Epidermal melanocyte (primary cell): ENCODE measurements around the gene TYW1B.
"Not testable (repeated sequence)": the region's sequence is repeated elsewhere in the genome, so short reads cannot be mapped to it uniquely, and the experiment has no call there.

Source experiments
- DNase-seq: peaks from one replicate; pipeline ENCODE4 v3.0.0; 2011; ENCODE audit warnings: low spot score; ENCODE audit not compliant: insufficient read length

The TYW1B gene

DNA sequence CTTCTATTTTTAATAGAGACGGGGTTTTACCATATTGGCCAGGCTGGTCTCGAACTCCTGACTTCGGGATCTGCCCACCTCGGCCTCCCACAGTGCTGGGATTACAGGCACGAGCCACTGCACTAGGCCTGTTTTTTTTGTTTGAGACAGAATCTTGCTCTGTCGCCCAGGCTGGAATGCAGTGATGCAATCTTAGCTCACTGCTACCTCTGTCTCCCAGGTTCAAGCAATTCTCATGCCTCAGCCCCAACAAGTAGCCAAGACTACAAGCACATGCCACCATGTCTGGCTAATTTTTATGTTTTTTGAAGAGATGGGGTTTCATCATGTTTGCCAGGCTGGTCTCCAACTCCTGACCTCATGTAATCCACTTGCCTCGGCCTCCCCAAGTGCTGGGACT is 73.7 kb downstream of the TYW1B start:
- no peak for DNase-seq

DNA sequence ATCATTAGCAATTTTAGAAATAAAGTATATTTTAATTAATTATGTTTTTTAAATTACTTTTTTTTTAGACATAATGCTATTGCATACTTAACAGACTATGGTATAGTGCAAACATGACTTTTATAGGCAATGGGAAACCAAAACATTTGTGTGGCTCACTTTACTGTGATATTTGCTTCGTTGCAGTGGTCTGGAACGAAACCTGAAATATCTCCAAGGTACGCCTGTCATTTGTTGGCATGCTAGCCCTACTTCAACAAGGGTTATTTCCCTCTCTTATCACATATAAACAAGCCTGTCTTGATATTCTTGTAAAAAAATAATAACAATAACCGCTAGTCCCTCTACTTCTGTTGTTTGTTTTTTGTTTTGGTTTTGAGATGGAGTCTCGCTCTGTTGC is 74.2 kb downstream of the TYW1B start:
- no peak for DNase-seq

DNA sequence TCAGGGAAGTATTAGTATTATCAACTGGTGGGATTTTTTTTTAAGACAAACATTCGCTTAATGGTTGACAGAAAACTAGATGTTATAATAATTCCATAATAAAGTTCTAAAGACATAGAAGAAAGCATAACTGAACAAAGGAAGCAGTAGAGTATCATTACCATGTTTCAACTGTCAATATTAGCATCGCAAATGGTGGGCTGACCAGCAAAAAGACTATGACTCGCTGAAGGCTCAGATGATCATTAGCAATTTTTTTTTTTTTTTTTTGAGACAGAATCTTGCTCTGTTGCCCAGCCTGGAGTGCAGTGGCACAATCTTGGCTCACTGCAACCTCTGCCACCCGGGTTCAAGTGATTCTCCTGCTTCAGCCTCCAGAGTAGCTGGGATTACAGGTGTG is 74.8 kb downstream of the TYW1B start:
- not testable (repeated sequence) for DNase-seq

DNA sequence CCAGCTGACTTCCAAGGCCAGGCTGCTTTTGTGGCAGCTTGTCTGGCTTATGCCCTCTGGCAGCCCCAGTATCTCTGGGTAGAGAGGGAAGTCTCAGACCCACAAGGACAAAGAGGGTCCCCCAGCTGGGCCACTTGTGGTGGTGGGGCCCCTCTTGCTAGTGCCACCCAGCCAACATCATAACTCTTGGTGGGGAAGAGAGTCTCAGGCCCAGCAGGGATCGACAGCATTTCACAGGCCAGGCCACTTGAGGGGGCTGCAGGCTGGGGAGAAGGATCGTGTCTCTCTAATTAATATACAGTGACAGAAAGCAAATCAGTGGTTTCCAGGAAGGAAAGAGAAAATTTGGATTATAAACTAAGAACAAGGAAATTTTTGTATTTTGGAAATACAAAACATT is 76.0 kb downstream of the TYW1B start:
- DNase-seq: no peak

DNA sequence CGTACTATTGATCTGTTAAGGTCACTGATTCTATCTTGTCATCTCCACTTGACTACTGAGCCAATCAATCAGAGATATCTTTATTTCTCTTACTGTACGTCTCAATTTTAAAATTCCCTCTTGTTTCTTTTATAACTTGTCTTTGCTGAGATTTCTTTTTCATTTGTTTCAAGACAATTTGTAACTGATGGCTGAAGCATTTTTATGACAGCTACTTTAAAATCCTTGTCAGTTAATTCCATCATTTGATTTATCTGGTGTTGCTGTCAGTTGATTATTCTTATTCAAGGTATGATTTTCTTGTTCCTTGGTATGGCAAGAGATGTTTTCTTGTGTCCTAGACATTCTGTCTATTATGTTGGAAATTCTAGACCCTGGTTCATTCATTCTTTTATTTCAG is 76.6 kb downstream of the TYW1B start:
- DNase-seq: peak; percentile 13

DNA sequence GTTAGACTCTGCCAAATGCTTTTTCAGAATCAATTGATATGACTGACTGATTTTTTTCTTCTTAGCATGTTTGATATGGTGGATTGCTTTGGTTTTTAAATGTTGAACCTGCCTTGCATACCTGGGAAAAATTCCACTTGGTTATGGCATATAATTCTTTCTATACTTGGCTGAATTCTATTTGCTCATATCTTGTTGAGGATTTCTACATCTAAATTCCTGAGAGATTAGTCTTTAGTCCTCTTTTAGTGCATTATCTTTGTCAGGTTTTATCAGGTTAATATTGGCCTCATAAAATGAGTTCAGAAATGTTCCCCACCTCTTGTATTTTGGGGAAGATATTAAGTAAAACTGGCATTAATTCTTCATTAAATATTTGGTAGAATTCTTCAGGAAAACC is 79.4 kb downstream of the TYW1B start:
- DNase-seq: not testable (repeated sequence)

DNA sequence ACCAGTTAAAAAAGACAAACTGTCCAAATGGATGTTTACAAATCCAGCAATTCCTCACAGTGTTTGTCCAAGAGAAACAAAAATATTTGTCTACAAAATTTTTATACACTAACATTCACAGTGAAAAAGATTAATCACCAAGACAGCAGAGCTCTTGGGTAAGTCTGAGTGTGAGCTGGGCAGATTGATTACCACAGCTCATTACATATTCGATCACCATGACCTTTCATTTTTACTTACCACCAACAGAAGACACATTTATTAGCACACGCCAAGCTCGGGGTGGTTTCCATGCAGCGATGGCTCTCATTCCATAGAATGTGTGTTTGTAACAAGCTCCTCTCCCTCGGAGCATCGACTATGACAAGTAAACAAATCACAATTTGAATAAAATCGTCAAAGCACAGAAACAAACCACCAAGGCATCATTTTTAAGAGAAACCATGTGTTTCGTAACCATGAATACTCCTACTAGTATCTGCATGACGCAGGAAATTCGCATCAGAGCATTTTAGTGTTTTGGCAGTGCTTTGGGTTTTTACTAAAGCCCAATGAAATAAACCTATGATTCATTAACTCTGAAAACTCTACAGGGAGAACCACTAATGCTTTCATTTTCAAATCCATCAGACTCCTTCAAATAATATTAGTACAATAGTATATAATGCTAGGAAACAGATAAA is 83.6 kb downstream of the TYW1B start:
- DNase-seq: not testable (repeated sequence)

DNA sequence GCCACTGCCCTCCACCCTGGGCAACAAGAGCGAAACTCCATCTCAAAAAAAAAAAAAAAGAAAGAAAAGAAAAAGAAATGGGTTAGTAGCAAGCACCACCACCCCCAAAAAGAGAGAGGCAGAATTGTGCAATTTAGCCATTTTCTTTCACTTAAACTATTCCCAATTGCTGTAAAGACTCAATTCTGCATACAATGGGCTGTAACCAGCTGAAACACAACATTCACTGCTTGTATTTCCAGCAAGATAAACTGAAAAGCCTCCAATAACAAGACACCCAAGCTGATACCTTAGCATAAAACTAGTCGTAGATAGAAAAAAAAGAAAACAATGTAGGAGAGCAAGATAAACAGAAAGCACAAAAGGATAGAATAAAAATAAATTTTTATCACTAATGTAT is 84.2 kb downstream of the TYW1B start:
- DNase-seq: not testable (repeated sequence)

DNA sequence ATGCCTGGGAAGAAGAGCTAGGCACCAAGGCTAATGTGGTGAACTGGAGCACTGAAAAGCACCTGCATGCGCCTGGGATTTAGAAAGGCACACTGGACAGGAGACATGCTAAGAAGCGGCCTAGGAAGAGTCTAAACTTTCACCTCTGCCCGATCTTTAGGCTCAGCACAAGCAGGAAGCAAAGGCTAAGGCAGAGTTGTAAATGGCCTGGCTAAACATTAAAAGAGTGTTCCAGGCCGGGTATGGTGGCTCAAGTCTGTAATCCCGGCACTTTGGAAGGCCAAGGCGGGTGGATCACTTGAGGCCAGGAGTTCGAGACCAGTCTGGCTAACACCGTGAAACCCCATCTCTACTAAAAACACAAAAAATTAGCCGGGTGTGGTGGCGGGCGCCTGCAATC is 88.3 kb downstream of the TYW1B start:
- not testable (repeated sequence) for DNase-seq

DNA sequence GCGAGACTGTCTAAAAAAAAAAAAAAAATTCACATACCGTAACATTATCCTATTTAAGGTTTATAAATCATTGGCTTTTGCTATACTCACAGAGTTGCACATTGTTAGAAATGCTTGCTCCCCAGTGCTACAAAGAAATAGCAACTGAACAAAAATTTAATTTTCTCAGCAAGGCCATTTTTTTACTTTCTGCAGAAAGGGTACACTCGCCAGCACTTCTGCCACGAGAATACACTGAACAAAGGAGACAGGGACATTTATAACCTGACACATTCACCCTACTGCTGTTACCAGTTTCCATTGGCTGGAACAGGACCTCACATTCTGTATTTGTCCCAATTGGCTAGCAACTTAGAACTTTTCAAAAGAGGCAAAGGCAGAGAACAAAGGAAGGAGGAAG is 92.1 kb downstream of the TYW1B start:
- not testable (repeated sequence) for DNase-seq

DNA sequence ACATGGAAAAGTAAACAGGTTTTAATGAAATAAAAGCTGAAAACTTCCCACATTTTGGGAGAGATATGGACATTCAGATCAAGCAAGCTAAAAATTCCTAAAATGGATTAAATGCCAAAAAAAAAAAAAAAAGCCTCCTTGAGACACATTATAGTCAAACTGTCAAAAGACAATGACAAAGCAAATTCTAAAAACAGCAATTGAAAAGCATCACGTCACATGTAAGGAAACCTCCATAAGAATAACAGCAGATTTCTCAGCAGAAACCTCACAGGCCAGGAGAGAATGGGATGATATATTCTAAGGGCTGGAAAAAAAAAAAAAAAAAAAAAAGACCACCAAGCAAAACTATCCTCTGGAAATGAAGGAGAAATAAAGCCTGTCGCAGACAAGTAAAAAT is 97.2 kb downstream of the TYW1B start:
- not testable (repeated sequence) for DNase-seq

DNA sequence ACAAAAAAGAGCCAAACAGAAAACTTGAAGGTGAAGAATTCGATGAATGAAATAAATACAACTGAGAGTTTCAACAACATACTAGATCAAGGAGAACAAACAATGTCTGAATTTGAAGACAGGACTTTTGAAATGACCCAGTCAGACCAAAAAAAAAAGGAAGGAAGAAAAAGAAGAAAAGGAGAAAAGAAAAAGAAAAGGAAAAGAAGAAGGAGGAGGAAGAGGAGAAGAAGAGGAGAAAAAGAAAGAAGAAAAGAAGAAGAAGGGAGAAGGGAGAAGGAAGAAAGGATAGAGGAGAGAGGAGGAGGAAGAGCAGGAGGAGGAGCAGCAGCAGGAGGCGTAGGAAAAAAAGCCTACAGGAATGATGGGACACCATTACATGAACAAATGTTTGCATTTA is 97.6 kb downstream of the TYW1B start:
- not testable (repeated sequence) for DNase-seq

DNA sequence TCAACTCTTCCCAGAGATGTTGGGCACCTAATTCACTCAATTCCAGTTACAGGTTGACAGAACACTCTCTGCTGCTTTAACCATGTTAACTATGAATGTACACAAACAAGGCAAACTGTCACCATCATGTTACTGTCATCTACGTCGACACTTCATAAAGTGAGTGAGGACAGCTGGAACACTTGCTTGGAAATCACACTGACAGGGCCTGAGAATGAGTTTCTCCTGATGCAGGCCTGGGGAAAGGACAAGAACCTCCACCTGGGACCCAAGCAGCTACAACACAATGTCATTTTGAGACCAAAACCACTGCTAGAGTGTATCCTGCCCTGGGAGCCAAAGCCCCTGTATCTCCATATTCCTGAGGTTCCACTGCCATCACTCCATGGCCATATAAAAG is 98.9 kb downstream of the TYW1B start:
- DNase-seq: not testable (repeated sequence)

DNA sequence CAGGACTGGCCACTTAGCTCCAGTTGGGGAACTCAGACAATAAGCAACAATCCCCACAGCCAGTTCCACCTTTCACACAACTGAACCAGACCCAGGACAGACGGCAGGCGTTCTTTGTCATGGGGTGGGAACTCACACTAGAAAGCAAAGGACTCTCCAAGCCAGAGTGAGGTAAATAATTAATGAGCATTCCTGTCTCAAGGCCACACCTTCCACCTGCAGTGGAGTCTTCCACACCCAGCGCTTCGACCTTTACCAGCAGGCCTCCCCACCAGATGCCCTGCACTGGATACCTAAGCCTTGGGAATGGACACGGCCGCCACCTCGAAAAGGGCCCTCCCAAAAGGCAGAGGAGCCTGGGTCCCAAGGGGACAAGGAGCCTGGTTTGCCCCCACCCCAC is 105.3 kb downstream of the TYW1B start:
- DNase-seq: not testable (repeated sequence)

DNA sequence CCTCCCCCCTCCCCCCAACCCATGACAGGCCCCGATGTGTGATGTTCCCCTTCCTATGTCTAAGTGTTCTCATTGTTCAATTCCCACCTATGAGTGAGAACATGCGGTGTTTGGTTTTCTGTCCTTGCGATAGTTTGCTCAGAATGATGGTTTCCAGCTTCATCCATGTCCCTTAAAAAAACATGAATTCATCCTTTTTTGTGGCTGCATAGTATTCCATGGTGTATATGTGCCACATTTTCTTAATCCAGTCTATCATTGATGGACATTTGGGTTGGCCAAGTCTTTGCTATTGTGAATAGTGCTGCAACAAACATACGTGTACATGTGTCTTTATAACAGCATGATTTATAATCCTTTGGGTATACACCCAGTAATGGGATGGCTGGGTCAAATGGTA is 107.1 kb downstream of the TYW1B start:
- not testable (repeated sequence) for DNase-seq

DNA sequence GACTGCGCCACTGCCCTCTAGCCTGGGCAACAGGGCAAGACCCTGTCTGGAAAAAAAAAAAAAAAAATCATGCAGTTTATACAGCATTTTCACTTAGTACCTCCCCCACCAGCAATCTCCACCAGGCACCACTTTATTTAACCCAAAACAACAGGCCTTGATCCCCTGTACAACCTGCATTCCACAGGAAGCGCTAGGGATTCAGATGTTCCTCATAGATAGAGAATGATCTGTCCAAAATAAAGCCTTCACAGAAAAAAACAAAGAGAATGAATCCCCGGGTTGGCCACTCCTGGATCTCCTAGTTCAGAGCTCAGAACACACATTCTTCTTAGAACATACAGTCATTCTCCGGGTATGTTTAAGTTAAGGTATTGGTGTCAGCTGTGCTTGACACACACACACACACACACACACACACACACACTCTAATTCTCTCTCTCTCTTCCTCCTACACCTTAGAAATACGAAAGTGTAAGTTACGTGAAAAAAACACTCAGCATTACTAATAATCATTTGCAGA is 110.7 kb downstream of the TYW1B start:
- DNase-seq: not testable (repeated sequence)

DNA sequence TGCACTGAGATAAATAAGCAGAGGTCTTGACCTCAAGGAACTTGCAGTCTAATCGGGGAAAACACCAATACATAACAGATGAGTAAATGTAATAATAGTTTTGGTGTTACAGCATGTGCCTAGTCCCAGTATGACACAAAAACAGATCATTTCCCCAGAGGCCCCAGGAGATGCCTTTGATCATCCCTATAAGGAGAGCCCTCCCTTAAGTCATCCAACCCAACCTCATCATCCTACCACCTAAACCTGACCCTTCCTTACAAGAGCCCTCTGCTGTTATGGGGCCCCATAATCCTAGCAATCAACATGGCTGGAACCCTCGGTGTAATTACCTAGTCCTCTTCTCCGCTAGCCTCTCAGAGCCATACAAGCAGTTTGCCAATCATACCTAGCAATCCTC is 116.1 kb downstream of the TYW1B start:
- DNase-seq: not testable (repeated sequence)

DNA sequence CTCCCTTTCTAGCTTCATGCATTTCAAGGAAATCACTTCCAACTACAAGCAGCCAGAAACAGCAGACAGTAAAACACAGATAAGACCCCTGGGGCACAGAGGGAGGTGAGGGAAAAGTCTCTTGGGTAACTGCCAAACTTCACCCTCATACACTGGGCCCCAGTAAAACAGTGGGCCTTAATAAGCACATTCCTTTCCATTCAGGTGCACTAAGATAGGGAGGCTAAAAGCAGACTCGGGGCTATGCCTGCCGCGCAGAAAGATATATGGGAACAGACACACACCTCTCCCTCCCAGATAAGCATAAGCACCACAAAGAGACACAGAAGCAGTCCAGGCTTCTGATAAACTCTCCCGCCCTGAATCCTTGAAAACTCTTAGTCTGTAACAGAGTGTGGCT is 117.0 kb downstream of the TYW1B start:
- no peak for DNase-seq

DNA sequence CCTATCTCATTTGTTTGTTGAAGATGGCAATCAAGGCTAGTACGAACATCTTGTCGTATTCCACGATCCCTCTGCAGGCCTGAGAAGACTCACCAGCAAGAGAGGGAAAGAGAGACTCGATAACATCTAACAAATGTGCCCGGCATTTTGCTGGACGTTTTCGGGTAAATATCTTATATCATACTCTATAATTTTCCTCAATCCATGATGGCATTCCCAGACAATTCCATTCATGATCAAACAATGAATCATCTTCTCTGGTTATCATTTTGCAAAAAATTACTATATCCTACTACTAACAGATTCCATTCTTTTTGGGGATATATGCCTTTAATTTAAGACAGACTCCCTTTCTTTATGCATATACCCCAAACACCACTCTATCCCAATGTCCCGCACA is 118.1 kb downstream of the TYW1B start:
- DNase-seq: no peak

DNA sequence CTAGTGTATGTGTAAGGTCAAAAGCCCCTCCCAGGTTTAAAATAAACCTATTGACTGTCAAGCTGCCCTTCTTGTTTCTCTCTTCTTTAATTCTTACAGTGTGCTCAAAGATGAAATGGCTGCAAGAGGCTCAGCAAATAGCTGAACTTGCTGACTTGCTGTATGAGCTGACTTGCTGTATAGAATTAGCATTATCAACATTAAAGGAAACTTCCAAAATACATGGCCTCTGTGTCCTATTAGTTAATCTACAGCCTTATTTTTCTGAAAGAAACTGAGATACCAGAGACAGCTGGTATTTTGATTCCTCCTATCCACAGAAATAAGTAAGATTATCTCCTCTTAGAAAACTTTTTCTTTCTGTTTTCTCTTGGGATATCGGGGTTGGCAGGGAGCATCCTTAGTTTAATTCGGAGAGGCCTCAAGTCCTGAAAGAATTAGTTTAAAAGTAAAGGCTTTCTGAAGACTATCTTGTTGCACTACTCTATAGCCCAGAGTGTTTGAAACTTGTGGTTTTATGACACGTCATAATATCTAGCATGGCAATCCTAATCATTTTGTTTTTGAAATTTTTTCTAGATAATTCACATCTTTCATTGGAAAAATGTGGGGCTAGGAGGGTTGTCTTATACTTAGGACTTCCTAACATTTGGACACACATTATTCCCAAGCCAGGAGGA is 119.5 kb downstream of the TYW1B start:
- DNase-seq: not testable (repeated sequence)

DNA sequence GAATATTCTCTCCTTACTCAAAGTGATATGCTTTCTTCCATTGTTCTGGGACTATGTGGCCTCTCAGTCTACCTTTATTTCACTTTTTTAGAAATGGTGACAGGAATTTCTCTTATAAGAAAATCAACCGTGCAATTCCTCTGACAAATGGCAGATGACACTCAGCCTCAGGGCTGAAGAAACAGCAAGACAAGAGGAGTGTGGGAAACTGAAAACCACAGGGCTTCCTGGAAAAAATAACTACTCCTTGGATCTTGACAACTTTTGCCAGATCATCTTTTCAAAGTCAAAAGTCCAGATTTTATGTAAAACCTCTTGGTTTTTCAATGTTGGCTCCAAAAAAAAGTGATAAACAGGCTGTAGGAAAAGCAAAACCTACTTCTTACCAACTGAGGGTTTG is 121.5 kb downstream of the TYW1B start:
- DNase-seq: no peak

DNA sequence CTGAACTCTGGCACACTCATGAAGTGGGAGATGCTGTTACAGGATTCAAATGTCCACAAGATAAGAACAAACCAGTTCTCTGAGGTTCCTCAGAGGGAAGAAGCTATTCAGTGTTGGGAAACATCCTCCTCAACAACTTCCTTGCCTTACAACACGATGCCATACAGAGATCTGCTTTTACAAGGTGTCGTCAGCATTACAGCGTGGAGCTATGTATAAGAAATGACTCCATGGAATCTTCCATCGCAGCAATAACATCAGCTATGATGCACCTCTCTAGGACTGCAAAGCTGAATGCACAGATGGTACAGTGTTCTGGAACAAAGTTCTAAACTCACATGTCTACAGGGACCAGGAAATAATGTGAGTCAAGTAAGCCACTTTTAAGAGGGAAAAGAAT is 122.3 kb downstream of the TYW1B start:
- not testable (repeated sequence) for DNase-seq

DNA sequence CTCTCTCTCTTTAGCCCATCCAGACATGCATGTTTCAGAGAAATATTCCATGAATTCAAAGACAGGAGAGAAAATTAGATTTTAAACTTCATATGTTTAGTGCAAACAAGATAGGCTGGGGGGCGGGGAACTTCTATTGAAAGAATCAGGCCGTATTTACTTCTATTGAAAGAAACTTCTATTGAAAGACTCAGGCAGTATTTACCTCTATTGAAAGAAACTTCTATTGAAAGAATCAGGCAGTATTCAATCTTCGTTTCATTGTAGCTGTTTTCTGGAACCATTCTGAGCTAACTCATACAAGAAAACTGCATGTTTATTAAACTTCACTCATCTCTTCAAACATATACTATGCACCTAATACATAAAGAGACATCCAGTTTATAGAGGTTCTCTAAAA is 123.1 kb downstream of the TYW1B start:
- no peak for DNase-seq
